ENCODE data around the gene OAT. TPM values are rescaled to one million over a fixed set of nuclear protein-coding genes. Genes with fewer than 3 reads are reported as not detected.
A peak's percentile ranks its signal among the peaks of the same experiment; 100 is the strongest.

Gene OAT
- polyA plus RNA-seq, 3 donors from 2014 or later = 69.0 to 146 (median 74.0) TPM

GRCh38 chr10:124408357-124408756 is 10.4 kb downstream of the OAT start:
- peaks cover 5 to 7% of the 10 kb centered on the region in 2 donors for H3K4me1 Mint-ChIP-seq
- DNase-seq = no peak
- H3K27me3 Mint-ChIP-seq (ENCODE audit: low read depth in 3 of 3) = peaks cover 0 to 2% (median 2%) of the 10 kb centered on the region in 3 donors
- H3K4me3 Mint-ChIP-seq = no peak overlapping the region
- H3K27ac Mint-ChIP-seq = no peak overlapping the region
- H3K9me3 Mint-ChIP-seq = no peaks in the 10 kb centered on the region
- H3K36me3 Mint-ChIP-seq = peaks cover 12 to 30% (median 26%) of the 10 kb centered on the region in 3 donors

GRCh38 chr10:124407456-124407855 is 11.3 kb downstream of the OAT start:
- peaks cover 16 to 35% (median 30%) of the 10 kb centered on the region in 3 donors for H3K36me3 Mint-ChIP-seq
- H3K27me3 Mint-ChIP-seq (ENCODE audit: low read depth in 3 of 3) = peaks cover 0 to 2% (median 2%) of the 10 kb centered on the region in 3 donors
- H3K27ac Mint-ChIP-seq = no peak overlapping the region
- no peaks in the 10 kb centered on the region for H3K9me3 Mint-ChIP-seq
- H3K4me3 Mint-ChIP-seq = no peak overlapping the region
- H3K4me1 Mint-ChIP-seq = peaks cover 10% of the 10 kb centered on the region in 2 donors
- DNase-seq = no peak

GRCh38 chr10:124403548-124403947 is 15.2 kb downstream of the OAT start:
- Mint-ChIP-seq H3K27me3 (ENCODE audit: low read depth in 3 of 3) (peaks cover 0 to 2% (median 2%) of the 10 kb centered on the region in 3 donors), H3K9me3 (no peaks in the 10 kb centered on the region), H3K4me1 (peaks cover 10% of the 10 kb centered on the region in 2 donors), H3K27ac (peak overlapping the region; percentile 42 to 91 (median 74)), H3K4me3 (no peak overlapping the region), H3K36me3 (peaks cover 22 to 46% (median 39%) of the 10 kb centered on the region in 3 donors)
- DNase-seq = peak; percentile 50 to 58 (median 55)

GRCh38 chr10:124402273-124402672 is 16.4 kb downstream of the OAT start:
- Mint-ChIP-seq H3K4me1 (peaks cover 10% of the 10 kb centered on the region in 2 donors), H3K9me3 (no peaks in the 10 kb centered on the region), H3K4me3 (no peak overlapping the region), H3K27ac (no peak overlapping the region), H3K36me3 (peaks cover 20 to 45% (median 42%) of the 10 kb centered on the region in 3 donors), H3K27me3 (ENCODE audit: low read depth in 3 of 3) (peaks cover 0 to 2% (median 2%) of the 10 kb centered on the region in 3 donors)
- no peak for DNase-seq

GRCh38 chr10:124401633-124402032 is 17.1 kb downstream of the OAT start:
- peaks cover 14 to 51% (median 42%) of the 10 kb centered on the region in 3 donors for H3K36me3 Mint-ChIP-seq
- H3K27ac Mint-ChIP-seq = peak overlapping the region in 1 of 6 donors; percentile 9
- H3K4me1 Mint-ChIP-seq = peaks cover 10% of the 10 kb centered on the region in 2 donors
- H3K4me3 Mint-ChIP-seq = no peak overlapping the region
- peaks cover 0 to 2% (median 2%) of the 10 kb centered on the region in 3 donors for H3K27me3 Mint-ChIP-seq (ENCODE audit: low read depth in 3 of 3)
- no peak for DNase-seq
- H3K9me3 Mint-ChIP-seq = no peaks in the 10 kb centered on the region

- Mint-ChIP-seq H3K36me3 (peaks cover 4 to 14% (median 12%) of the 10 kb centered on the region in 3 donors), H3K9me3 (no peaks in the 10 kb centered on the region), H3K4me1 (no peaks in the 10 kb centered on the region), H3K4me3 (no peak overlapping the region), H3K27ac (no peak overlapping the region), H3K27me3 (ENCODE audit: low read depth in 3 of 3) (peaks cover 0 to 2% (median 2%) of the 10 kb centered on the region in 3 donors)
- DNase-seq = no peak
Measured at GRCh38 chr10:124394583-124394982, 24.1 kb downstream of the OAT start.

- Mint-ChIP-seq H3K9me3 (no peaks in the 10 kb centered on the region), H3K27me3 (ENCODE audit: low read depth in 3 of 3) (peaks cover 0 to 2% (median 2%) of the 10 kb centered on the region in 3 donors), H3K4me3 (no peak overlapping the region), H3K27ac (peak overlapping the region in 1 of 6 donors; percentile 42), H3K36me3 (peaks cover 4 to 10% (median 9%) of the 10 kb centered on the region in 3 donors), H3K4me1 (peaks cover 0 to 4% of the 10 kb centered on the region in 2 donors)
- no peak for DNase-seq
Measured at GRCh38 chr10:124392626-124393342, 25.9 kb downstream of the OAT start.

- no peak for DNase-seq
- Mint-ChIP-seq H3K27me3 (ENCODE audit: low read depth in 3 of 3) (peaks cover 0 to 4% (median 2%) of the 10 kb centered on the region in 3 donors), H3K9me3 (no peaks in the 10 kb centered on the region), H3K4me3 (no peak overlapping the region), H3K27ac (no peak overlapping the region), H3K36me3 (no peaks in the 10 kb centered on the region), H3K4me1 (peaks cover 0 to 4% of the 10 kb centered on the region in 2 donors)
Measured at GRCh38 chr10:124390471-124391187, 28.1 kb downstream of the OAT start.

- no peaks in the 10 kb centered on the region for H3K9me3 Mint-ChIP-seq
- H3K4me1 Mint-ChIP-seq = peaks cover 0 to 4% of the 10 kb centered on the region in 2 donors
- no peak for DNase-seq
- no peaks in the 10 kb centered on the region for H3K36me3 Mint-ChIP-seq
- peak overlapping the region in 2 of 6 donors; percentile 28 to 45 for H3K27ac Mint-ChIP-seq
- H3K27me3 Mint-ChIP-seq (ENCODE audit: low read depth in 3 of 3) = peaks cover 4 to 5% (median 4%) of the 10 kb centered on the region in 3 donors
- peak overlapping the region; percentile 51 to 65 (median 65) for H3K4me3 Mint-ChIP-seq
Measured at GRCh38 chr10:124389613-124390361, 28.9 kb downstream of the OAT start.

GRCh38 chr10:124388823-124389612 is 29.7 kb downstream of the OAT start:
- peak overlapping the region; percentile 51 to 65 (median 65) for H3K4me3 Mint-ChIP-seq
- H3K9me3 Mint-ChIP-seq = no peaks in the 10 kb centered on the region
- H3K27me3 Mint-ChIP-seq (ENCODE audit: low read depth in 3 of 3) = peaks cover 4 to 5% (median 5%) of the 10 kb centered on the region in 3 donors
- no peaks in the 10 kb centered on the region for H3K36me3 Mint-ChIP-seq
- H3K4me1 Mint-ChIP-seq = peaks cover 0 to 4% of the 10 kb centered on the region in 2 donors
- peak; percentile 90 to 91 (median 91) for DNase-seq
- H3K27ac Mint-ChIP-seq = peak overlapping the region in 1 of 6 donors; percentile 45

- H3K27me3 Mint-ChIP-seq (ENCODE audit: low read depth in 3 of 3) = peaks cover 4 to 6% (median 6%) of the 10 kb centered on the region in 3 donors
- H3K36me3 Mint-ChIP-seq = no peaks in the 10 kb centered on the region
- H3K4me3 Mint-ChIP-seq = peak overlapping the region; percentile 40 to 75 (median 52)
- peaks cover 0 to 4% of the 10 kb centered on the region in 2 donors for H3K4me1 Mint-ChIP-seq
- no peaks in the 10 kb centered on the region for H3K9me3 Mint-ChIP-seq
- no peak for DNase-seq
- H3K27ac Mint-ChIP-seq = no peak overlapping the region
Measured at GRCh38 chr10:124388476-124388822, 30.3 kb downstream of the OAT start.

GRCh38 chr10:124387078-124387874 is 31.4 kb downstream of the OAT start:
- Mint-ChIP-seq H3K4me1 (peaks cover 0 to 4% of the 10 kb centered on the region in 2 donors), H3K27ac (no peak overlapping the region), H3K36me3 (no peaks in the 10 kb centered on the region), H3K4me3 (peak overlapping the region in 3 of 5 donors; percentile 18 to 35 (median 21)), H3K27me3 (ENCODE audit: low read depth in 3 of 3) (peaks cover 7 to 9% (median 8%) of the 10 kb centered on the region in 3 donors), H3K9me3 (no peaks in the 10 kb centered on the region)
- peak in 1 of 3 donors; percentile 1 for DNase-seq

All from immature natural killer cell (primary cell).